Pancreas (tissue), 10 donors: Measurements from ENCODE around the gene GNG2. TPM values are rescaled to one million over a fixed set of nuclear protein-coding genes. Genes with fewer than 3 reads are reported as not detected.
"Not testable (repeated sequence)": the region's sequence is repeated elsewhere in the genome, so short reads cannot be mapped to it uniquely, and the experiment has no call there.

Source experiments
- ATAC-seq, 4 donors: fragments of 200-7000 bp; cut with Tn5 transposase; one replicate each; pipeline versions ENCODE4 v1.8.0 to v1.9.1; 2020; ENCODE audit warnings: mild to moderate bottlenecking in 4 of 4, moderate library complexity in 4 of 4
- DNase-seq, 6 donors: peaks; one replicate each; pipeline ENCODE4 v3.0.0-alpha.2; 2020
- FAIRE-seq: peaks from 2 replicates; lab custom pipeline; 2012; peaks lifted over from hg19 to GRCh38; lab: Jason Lieb, UNC
- H3K27ac ChIP-seq, 4 donors: fragments of 200-600 bp; sonication (generic); 1 replicate in 3 of 4; 2 replicates in 1 of 4; pipeline versions ENCODE4 v1.5.0 to v1.8.0; 2020
- H3K27me3 ChIP-seq, 4 donors: fragments of 200-600 bp; one replicate each; pipeline ENCODE4 v1.8.0; 2021
- H3K36me3 ChIP-seq, 3 donors: fragments of 200-600 bp; sonication (generic) in 1 of 3; one replicate each; pipeline versions ENCODE4 v1.5.0 to v1.8.0; 2020 to 2021
- H3K4me1 ChIP-seq, 3 donors: fragments of 200-600 bp; one replicate each; pipeline ENCODE4 v1.8.0; 2021
- H3K4me3 ChIP-seq, 4 donors: fragments of 200-600 bp; sonication (generic) in 2 of 4; one replicate each; pipeline versions ENCODE4 v1.5.0 to v1.8.0; 2020 to 2021
- H3K9me3 ChIP-seq, 4 donors: fragments of 200-600 bp; one replicate each; pipeline ENCODE4 v1.8.0; 2021
- WGBS, 2 donors: extraction: QIAGEN DNeasy Blood & Tissue Kit; methylation state at CpG; one replicate each; pipeline ENCODE4 v1.1.7; 2013; 5-methylcytosine and 5-hydroxymethylcytosine counted together
- intact Hi-C, 3 donors: fragments of 100-400 bp; cut with DNase I; formaldehyde crosslinking; loops; one replicate each; pipeline versions ENCODE4 v1.11.1 to v1.14.2; 2022
- polyA plus RNA-seq, 2 donors: library from polyadenylated mRNA; stranded (reverse); fragments of 200-250 nt; gene quantifications; one replicate each; pipeline ENCODE4 v1.2.3, GENCODE V29; 2013
- total RNA-seq, 6 donors: library from RNA; stranded (reverse); fragmentation: NEBNext Ultra II Directional in 4 of 6; extraction: Animal tissue kit (Norgen Biotek cat#: 25700) in 4 of 6; gene quantifications; one replicate each; pipeline versions ENCODE4 v1.2.1 to v1.2.4, GENCODE V29; 2021 to 2023
- TF ChIP-seq, protein P1 (sequence below), 4 donors: fragments of 200-600 bp; sonication (generic) in 3 of 4; IDR thresholded peaks; one replicate each; pipeline versions ENCODE4 v1.5.0 to v1.8.0; 2021; ENCODE audit warnings: antibody characterized with exemption in 4 of 4
- donor health status: healthy with polysubstance abuse.
- donor health status: DM: no; HTN: no; CAD: no; lungs with moderate emphysema.
- donor health status: DM: no; HTN: no; CAD: no.
- donor health status: control.
- donor health status: control.
- donor health status: Bipolar disorder and iron deficiency.
- donor health status: DM: yes; HTN: yes; CAD: no.
- donor health status: DM: no; HTN: no; CAD: no.
- donor health status: DM: no; HTN: no; CAD: no.
- donor health status: DM: yes; HTN: yes; CAD: no.

GNG2 gene
- total and polyA plus RNA-seq, 8 donors = 1.7 to 23.0 (median 7.0) TPM

DNA sequence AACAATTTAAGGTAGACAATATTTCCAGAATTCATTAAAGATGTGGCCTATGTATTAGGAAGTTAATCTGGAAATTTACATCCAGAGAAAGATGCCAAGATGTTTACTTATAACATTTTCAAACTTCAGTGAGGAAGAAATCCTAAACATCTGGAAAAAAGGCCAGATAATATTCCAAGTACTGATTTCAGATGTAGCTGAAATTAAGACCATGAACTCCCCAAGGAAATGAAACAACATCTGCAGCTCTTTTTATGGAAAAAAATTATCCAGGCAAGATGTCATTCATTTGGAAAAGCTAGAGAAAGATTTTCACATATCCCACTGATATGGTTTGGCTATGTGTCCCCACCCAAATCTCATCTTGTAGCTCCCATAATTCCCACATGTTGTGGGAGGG, 35.0 kb downstream of the GNG2 start:
- Histone ChIP-seq H3K27ac (no peak overlapping the region), H3K4me1 (no peaks in the 10 kb centered on the region), H3K4me3 (no peak overlapping the region), H3K36me3 (no peaks in the 10 kb centered on the region), H3K9me3 (no peaks in the 10 kb centered on the region), H3K27me3 (no peaks in the 10 kb centered on the region)
- DNase-seq (no peak), ATAC-seq (no peak), FAIRE-seq (no peak)
- intact Hi-C loops = no loop called here
- TF ChIP-seq, protein P1, sequence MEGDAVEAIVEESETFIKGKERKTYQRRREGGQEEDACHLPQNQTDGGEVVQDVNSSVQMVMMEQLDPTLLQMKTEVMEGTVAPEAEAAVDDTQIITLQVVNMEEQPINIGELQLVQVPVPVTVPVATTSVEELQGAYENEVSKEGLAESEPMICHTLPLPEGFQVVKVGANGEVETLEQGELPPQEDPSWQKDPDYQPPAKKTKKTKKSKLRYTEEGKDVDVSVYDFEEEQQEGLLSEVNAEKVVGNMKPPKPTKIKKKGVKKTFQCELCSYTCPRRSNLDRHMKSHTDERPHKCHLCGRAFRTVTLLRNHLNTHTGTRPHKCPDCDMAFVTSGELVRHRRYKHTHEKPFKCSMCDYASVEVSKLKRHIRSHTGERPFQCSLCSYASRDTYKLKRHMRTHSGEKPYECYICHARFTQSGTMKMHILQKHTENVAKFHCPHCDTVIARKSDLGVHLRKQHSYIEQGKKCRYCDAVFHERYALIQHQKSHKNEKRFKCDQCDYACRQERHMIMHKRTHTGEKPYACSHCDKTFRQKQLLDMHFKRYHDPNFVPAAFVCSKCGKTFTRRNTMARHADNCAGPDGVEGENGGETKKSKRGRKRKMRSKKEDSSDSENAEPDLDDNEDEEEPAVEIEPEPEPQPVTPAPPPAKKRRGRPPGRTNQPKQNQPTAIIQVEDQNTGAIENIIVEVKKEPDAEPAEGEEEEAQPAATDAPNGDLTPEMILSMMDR (IDR thresholded peaks at IDR 0.05) = no peak

DNA sequence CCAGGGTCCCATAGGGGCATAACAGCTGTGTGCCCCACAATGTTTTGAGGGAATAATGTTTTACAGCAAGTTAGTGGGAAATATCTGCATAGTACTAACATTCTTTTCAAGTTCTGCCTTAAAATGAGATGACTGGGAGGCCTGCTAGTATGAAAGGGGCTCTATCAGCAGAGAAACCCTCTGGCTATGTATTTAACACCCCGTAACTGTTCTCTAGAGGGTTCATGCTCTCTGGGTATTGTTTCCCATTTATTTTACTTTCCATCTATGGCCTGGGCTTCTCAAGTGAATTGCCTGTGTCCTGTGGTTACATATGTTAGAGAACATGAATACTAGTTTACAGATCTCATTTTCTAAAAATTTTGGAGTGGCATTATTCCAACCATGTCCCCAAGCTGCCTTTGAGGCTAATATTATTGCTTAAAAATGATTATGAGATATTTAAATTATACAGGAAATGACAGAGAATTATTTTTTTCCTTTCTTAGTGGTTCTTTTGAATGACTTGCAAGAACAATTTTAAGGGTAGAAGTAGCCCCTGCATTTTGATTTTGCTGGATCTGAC, 37.5 kb downstream of the GNG2 start:
- Histone ChIP-seq H3K4me1 (no peaks in the 10 kb centered on the region), H3K27me3 (no peaks in the 10 kb centered on the region), H3K4me3 (no peak overlapping the region), H3K27ac (no peak overlapping the region), H3K36me3 (no peaks in the 10 kb centered on the region), H3K9me3 (no peaks in the 10 kb centered on the region)
- FAIRE-seq (no peak), ATAC-seq (no peak), DNase-seq (no peak)
- TF ChIP-seq, protein P1 (IDR thresholded peaks at IDR 0.05) = no peak
- intact Hi-C loops = no loop called here
- WGBS, 2 donors = 77 to 96% methylated on average over 1 of the region's 1 CpG

DNA sequence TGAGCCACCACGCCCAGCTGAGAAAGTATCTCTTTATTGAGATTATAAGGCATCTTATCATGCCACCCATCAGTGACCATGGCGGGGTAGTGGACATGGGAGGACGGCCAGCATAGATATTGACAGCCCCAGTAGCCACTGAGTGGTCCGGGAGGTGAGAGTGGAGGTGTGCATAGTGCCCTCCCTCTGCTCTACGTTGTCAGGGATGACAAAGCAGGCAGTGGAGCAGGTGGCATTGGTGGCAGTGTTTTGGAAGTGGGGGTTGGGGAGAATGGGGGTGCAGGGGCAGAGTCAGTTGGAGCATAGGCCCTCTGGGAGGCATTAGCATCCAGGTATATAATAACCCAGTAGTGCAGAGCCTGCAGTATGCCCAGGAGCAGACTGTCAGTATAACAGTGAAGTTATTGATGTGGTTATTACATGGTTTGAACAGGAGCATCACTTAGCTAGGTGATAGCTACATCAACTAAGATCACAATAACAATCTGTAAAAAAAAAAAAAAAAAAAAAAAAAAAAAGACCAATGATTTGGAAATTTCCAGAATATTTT, 41.1 kb downstream of the GNG2 start:
- no peaks in the 10 kb centered on the region for H3K9me3 ChIP-seq
- H3K4me1 ChIP-seq = no peaks in the 10 kb centered on the region
- no peak for FAIRE-seq
- no peak overlapping the region for H3K27ac ChIP-seq
- H3K4me3 ChIP-seq = no peak overlapping the region
- intact Hi-C loops = no loop called here
- DNase-seq = no peak
- TF ChIP-seq, protein P1 (IDR thresholded peaks at IDR 0.05) = no peak
- H3K27me3 ChIP-seq = no peaks in the 10 kb centered on the region
- WGBS, 2 donors = 76 to 81% methylated on average over 5 of the region's 5 CpGs
- H3K36me3 ChIP-seq = no peaks in the 10 kb centered on the region
- no peak for ATAC-seq

DNA sequence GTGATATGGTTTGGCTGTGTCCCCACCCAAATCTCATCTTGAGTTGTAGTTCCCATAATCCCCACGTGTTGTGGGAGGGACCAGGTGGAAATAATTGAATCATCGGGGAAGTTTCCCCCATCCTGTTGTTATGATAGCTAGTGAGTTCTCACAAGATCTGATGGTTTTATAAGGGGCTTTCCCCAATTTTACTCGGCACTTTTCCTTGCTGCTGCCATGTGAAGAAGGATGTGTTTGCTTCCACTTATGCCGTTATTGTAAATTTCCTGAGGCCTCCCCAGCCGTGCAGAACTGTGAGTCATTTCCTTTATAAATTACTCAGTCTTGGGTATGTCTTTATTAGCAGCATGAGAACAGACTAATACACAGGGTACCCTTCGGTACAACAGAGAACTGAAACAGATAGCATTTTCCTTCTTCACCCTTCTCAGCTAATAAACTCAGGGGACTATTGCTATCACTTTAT, 45.3 kb downstream of the GNG2 start:
- H3K9me3 ChIP-seq, DNase-seq, H3K27ac ChIP-seq, FAIRE-seq, H3K36me3 ChIP-seq, H3K27me3 ChIP-seq, intact Hi-C loops, H3K4me1 ChIP-seq, H3K4me3 ChIP-seq: not testable (repeated sequence)
- peak in 2 of 4 donors; percentile 50 to 51 for ATAC-seq
- 49 to 57% methylated on average over 6 of the region's 6 CpGs for WGBS, 2 donors

DNA sequence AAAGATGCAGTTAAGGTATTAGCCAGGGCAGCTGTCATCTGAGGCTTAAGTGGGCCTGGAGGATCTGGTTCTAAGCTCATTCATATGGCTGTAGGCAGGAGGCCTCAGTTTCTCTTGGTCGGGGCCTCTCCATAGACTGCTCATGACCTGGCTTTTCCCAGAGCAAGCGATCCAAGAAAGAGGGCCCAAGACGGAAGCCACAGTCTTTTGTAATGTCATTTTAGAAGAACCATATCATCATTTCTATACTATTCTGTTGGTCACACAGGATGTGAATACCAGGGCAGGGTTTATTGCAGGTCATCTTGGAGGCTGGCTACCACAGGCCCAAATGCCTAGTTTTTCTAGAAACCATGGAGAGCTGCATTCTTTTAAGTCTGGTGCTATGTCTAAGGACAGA, 47.7 kb downstream of the GNG2 start:
- Histone ChIP-seq H3K4me1 (no peaks in the 10 kb centered on the region), H3K4me3 (no peak overlapping the region), H3K27ac (no peak overlapping the region), H3K9me3 (no peaks in the 10 kb centered on the region), H3K36me3 (no peaks in the 10 kb centered on the region), H3K27me3 (no peaks in the 10 kb centered on the region)
- no peak for FAIRE-seq
- ATAC-seq = no peak
- TF ChIP-seq, protein P1 (IDR thresholded peaks at IDR 0.05) = no peak
- WGBS, 2 donors = 79 to 94% methylated on average over 3 of the region's 3 CpGs
- intact Hi-C loops = no loop called here
- no peak for DNase-seq
